Measurements from ENCODE around the gene OR2G2. TPM values are rescaled to one million over a fixed set of nuclear protein-coding genes. Genes with fewer than 3 reads are reported as not detected.

Gene OR2G2
- total RNA-seq (2022) = not detected in 2 replicates
- Bru-seq, nascent RNA = not detected
- BruChase-seq, experiment 1, labeled RNA remaining after a 6-hour chase = not detected
- not detected for BruChase-seq, experiment 2, labeled RNA remaining after a 2-hour chase
- long read RNA-seq = 0 reads

GRCh38 chr1:247588060-247588459 is at the start of gene OR2G2:
OR2G2 (plus strand) TSS chr1:247588360; CDS start chr1:247588360, 0 bp downstream.
- TF ChIP-seq, protein P1, sequence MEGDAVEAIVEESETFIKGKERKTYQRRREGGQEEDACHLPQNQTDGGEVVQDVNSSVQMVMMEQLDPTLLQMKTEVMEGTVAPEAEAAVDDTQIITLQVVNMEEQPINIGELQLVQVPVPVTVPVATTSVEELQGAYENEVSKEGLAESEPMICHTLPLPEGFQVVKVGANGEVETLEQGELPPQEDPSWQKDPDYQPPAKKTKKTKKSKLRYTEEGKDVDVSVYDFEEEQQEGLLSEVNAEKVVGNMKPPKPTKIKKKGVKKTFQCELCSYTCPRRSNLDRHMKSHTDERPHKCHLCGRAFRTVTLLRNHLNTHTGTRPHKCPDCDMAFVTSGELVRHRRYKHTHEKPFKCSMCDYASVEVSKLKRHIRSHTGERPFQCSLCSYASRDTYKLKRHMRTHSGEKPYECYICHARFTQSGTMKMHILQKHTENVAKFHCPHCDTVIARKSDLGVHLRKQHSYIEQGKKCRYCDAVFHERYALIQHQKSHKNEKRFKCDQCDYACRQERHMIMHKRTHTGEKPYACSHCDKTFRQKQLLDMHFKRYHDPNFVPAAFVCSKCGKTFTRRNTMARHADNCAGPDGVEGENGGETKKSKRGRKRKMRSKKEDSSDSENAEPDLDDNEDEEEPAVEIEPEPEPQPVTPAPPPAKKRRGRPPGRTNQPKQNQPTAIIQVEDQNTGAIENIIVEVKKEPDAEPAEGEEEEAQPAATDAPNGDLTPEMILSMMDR (IDR thresholded peaks at IDR 0.05; ENCODE audit: unreplicated experiment) = no peak
- Mint-ChIP-seq H3K4me3 (ENCODE audit: unreplicated experiment) (no peak within 1 kb of the TSS), H3K27ac (ENCODE audit: low read depth, unreplicated experiment) (no peak within 1 kb of the TSS), H3K36me3 (ENCODE audit: insufficient read depth, unreplicated experiment) (no peaks in the 10 kb centered on the region), H3K4me1 (ENCODE audit: insufficient read depth, unreplicated experiment) (peaks cover 7% of the 10 kb centered on the region), H3K27me3 (ENCODE audit: insufficient read depth, unreplicated experiment) (no peaks in the 10 kb centered on the region), H3K9me3 (ENCODE audit: unreplicated experiment) (no peaks in the 10 kb centered on the region)
- ChIA-PET CTCF (interaction anchor here (0.7 to 1.4 kb wide), 4 partner anchors 9 to 650 kb away, joined by 3 to 6 read pairs (median 4); no protein-coding TSS in a partner anchor), POLR2A (interaction anchor here (0.9 kb wide), 1 partner anchor 8 kb away, joined by 4 read pairs; no protein-coding TSS in a partner anchor)
- intact Hi-C loops (cut with micrococcal nuclease) = no loop called here
- DNase-seq (ENCODE audit: unreplicated experiment) = no peak
- no TSS peak for BruUV-seq (replicated peaks)

GRCh38 chr1:247538561-247538960 is 49.6 kb upstream of the OR2G2 start:
- CTCF ChIA-PET = interaction anchor here (0.6 to 1.5 kb wide), 6 partner anchors 28 to 1289 kb away, joined by 3 to 8 read pairs (median 3); no protein-coding TSS in a partner anchor
- H3K4me1 Mint-ChIP-seq (ENCODE audit: insufficient read depth, unreplicated experiment) = peaks cover 10% of the 10 kb centered on the region
- H3K27ac Mint-ChIP-seq (ENCODE audit: low read depth, unreplicated experiment) = no peak overlapping the region

GRCh38 chr1:247539215-247539614 is 48.9 kb upstream of the OR2G2 start:
- Mint-ChIP-seq H3K27me3 (ENCODE audit: insufficient read depth, unreplicated experiment) (no peaks in the 10 kb centered on the region), H3K4me1 (ENCODE audit: insufficient read depth, unreplicated experiment) (peaks cover 10% of the 10 kb centered on the region), H3K36me3 (ENCODE audit: insufficient read depth, unreplicated experiment) (no peaks in the 10 kb centered on the region), H3K4me3 (ENCODE audit: unreplicated experiment) (no peak overlapping the region), H3K9me3 (ENCODE audit: unreplicated experiment) (no peaks in the 10 kb centered on the region), H3K27ac (ENCODE audit: low read depth, unreplicated experiment) (no peak overlapping the region)
- CTCF ChIA-PET = interaction anchor here (0.7 to 1.5 kb wide), 4 partner anchors 27 to 149 kb away, joined by 3 to 8 read pairs (median 4); no protein-coding TSS in a partner anchor
- POLR2A ChIA-PET = no interaction called here
- no TSS peak for BruUV-seq (replicated peaks)
- DNase-seq (ENCODE audit: unreplicated experiment) = no peak
- TF ChIP-seq, protein P1 (IDR thresholded peaks at IDR 0.05; ENCODE audit: unreplicated experiment) = no peak
- intact Hi-C loops (cut with micrococcal nuclease) = no loop called here

More at GRCh38 chr1:247538561-247538960, 49.6 kb upstream of the OR2G2 start:
- BruUV-seq (replicated peaks) = no TSS peak
- Mint-ChIP-seq H3K4me3 (ENCODE audit: unreplicated experiment) (no peak overlapping the region), H3K9me3 (ENCODE audit: unreplicated experiment) (no peaks in the 10 kb centered on the region), H3K27me3 (ENCODE audit: insufficient read depth, unreplicated experiment) (no peaks in the 10 kb centered on the region), H3K36me3 (ENCODE audit: insufficient read depth, unreplicated experiment) (no peaks in the 10 kb centered on the region)
- POLR2A ChIA-PET = no interaction called here
- intact Hi-C loops (cut with micrococcal nuclease) = no loop called here
- TF ChIP-seq, protein P1 (IDR thresholded peaks at IDR 0.05; ENCODE audit: unreplicated experiment) = no peak
- DNase-seq (ENCODE audit: unreplicated experiment) = no peak

DNA sequence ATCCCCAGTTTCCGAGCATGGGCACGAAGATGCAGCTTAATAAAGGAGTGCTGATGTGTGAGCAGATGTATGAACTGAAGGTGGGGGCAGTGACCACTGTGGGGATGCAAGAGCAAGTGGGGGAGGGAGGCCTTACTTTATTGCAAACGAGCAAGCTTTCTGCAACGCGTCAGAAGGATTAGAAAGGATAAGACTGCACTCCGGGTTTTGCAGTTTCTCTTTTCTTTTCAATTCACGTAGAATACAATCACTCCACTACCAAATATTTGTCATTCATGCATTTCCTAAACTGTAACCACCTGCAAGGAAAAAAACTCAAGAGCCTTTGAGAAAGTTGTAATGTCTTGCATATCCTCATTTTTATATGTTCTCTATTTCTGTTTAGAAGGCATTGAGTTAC is 47.6 kb upstream of the OR2G2 start:
- CTCF ChIA-PET = interaction anchor here (0.6 to 0.7 kb wide), 4 partner anchors 150 to 1352 kb away, joined by 3 to 5 read pairs (median 3); no protein-coding TSS in a partner anchor
- DNase-seq (ENCODE audit: unreplicated experiment) = no peak
- intact Hi-C loops (cut with micrococcal nuclease) = no loop called here

More for the DNA sequence above, 47.6 kb upstream of the OR2G2 start:
- POLR2A ChIA-PET = no interaction called here
- no peaks in the 10 kb centered on the region for H3K9me3 Mint-ChIP-seq (ENCODE audit: unreplicated experiment)
- no TSS peak for BruUV-seq (replicated peaks)
- H3K27me3 Mint-ChIP-seq (ENCODE audit: insufficient read depth, unreplicated experiment) = no peaks in the 10 kb centered on the region
- no peak overlapping the region for H3K27ac Mint-ChIP-seq (ENCODE audit: low read depth, unreplicated experiment)
- H3K4me3 Mint-ChIP-seq (ENCODE audit: unreplicated experiment) = no peak overlapping the region
- TF ChIP-seq, protein P1 (IDR thresholded peaks at IDR 0.05; ENCODE audit: unreplicated experiment) = no peak
- no peaks in the 10 kb centered on the region for H3K36me3 Mint-ChIP-seq (ENCODE audit: insufficient read depth, unreplicated experiment)
- H3K4me1 Mint-ChIP-seq (ENCODE audit: insufficient read depth, unreplicated experiment) = peaks cover 5% of the 10 kb centered on the region
